ENCODE data around the gene AADAT. TPM values are rescaled to one million over a fixed set of nuclear protein-coding genes. Genes with fewer than 3 reads are reported as not detected.

The AADAT gene
- total RNA-seq, 3 donors from 2014 or later (not counting 1 experiment from before 2014, with no cell fraction given): not detected

GRCh38 chr4:170057866-170058265, 31.9 kb downstream of the AADAT start:
- no peak overlapping the region for H3K27ac ChIP-seq (ENCODE audit: low read length)
- WGBS (ENCODE audit: insufficient coverage): 90% methylated on average over 4 of the region's 4 CpGs
- no peak for TF ChIP-seq CTCF (IDR thresholded peaks at IDR 0.05)
- intact Hi-C loops (cut with micrococcal nuclease): no loop called here
- no peak overlapping the region for H3K4me3 Mint-ChIP-seq
- no peaks in the 10 kb centered on the region for H3K4me1 Mint-ChIP-seq
- H3K27me3 ChIP-seq (ENCODE audit: control insufficient read depth, insufficient read depth, low read length): no peaks in the 10 kb centered on the region
- H3K4me3 ChIP-seq (ENCODE audit: low read length): no peak overlapping the region
- DNase-seq: no peak
- no peak overlapping the region for H3K27ac Mint-ChIP-seq
- H3K9me3 ChIP-seq (ENCODE audit: control insufficient read depth, insufficient read depth, low read length): no peaks in the 10 kb centered on the region
- H3K36me3 Mint-ChIP-seq: no peaks in the 10 kb centered on the region
- peaks cover 1 to 2% of the 10 kb centered on the region in 2 donors for H3K27me3 Mint-ChIP-seq (ENCODE audit: low read depth in 2 of 2)
- ATAC-seq: no peak
- H3K9me3 Mint-ChIP-seq: no peaks in the 10 kb centered on the region
- no peaks in the 10 kb centered on the region for H3K4me1 ChIP-seq (ENCODE audit: control insufficient read depth, insufficient read depth, low read length)
- H3K36me3 ChIP-seq (ENCODE audit: control insufficient read depth, insufficient read depth, low read length): no peaks in the 10 kb centered on the region

DNA sequence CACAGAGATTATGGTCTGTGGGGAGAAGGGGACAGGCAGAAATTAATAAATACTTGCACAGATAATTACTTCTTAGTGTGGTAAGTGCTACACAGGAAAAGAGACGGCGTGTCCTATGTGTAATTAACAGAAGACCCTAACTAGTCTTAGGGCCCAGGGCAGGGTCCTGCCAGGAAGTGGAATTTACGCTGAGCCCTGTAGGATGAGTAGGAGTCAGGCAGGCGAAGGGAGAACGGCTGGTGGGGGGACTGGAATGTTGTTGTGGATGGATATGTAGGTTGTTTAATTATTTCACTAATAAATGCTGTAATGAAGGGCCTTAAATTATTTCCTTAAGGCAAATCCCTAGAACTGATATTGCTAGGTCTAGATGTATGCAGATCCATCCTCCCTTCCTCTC, 36.8 kb downstream of the AADAT start:
- Histone ChIP-seq H3K4me1 (ENCODE audit: control insufficient read depth, insufficient read depth, low read length) (no peaks in the 10 kb centered on the region), H3K4me3 (ENCODE audit: low read length) (no peak overlapping the region), H3K27me3 (ENCODE audit: control insufficient read depth, insufficient read depth, low read length) (no peaks in the 10 kb centered on the region), H3K9me3 (ENCODE audit: control insufficient read depth, insufficient read depth, low read length) (no peaks in the 10 kb centered on the region), H3K36me3 (ENCODE audit: control insufficient read depth, insufficient read depth, low read length) (no peaks in the 10 kb centered on the region), H3K27ac (ENCODE audit: low read length) (no peak overlapping the region)
- no peak for DNase-seq
- TF ChIP-seq CTCF (IDR thresholded peaks at IDR 0.05): no peak
- no peak overlapping the region for H3K4me3 Mint-ChIP-seq
- H3K36me3 Mint-ChIP-seq: no peaks in the 10 kb centered on the region
- no peak overlapping the region for H3K27ac Mint-ChIP-seq
- intact Hi-C loops (cut with micrococcal nuclease): no loop called here
- no peak for ATAC-seq
- H3K27me3 Mint-ChIP-seq (ENCODE audit: low read depth in 2 of 2): peaks cover 5 to 10% of the 10 kb centered on the region in 2 donors
- WGBS (ENCODE audit: insufficient coverage): 93% methylated on average over 5 of the region's 5 CpGs
- no peaks in the 10 kb centered on the region for H3K9me3 Mint-ChIP-seq
- no peaks in the 10 kb centered on the region for H3K4me1 Mint-ChIP-seq

DNA sequence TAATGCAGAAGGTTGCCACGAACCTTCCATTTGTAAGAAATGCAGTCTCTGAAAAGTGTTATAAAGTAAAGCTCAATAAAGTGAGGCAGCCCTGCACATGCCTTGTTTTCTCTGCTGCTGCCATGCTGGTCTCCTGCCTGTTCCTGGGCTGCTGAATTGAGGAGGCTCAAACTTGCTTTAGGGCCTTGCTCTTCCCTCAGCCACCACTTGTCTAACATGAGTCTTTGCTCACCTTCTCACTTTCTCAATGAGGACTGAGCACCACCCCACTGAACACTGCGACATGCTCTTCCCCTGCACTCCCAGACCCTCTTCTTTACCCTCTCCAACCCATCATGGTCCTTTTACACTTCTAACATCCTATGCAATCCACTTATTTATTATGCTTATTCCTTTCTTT, 38.4 kb downstream of the AADAT start:
- H3K27me3 ChIP-seq (ENCODE audit: control insufficient read depth, insufficient read depth, low read length): no peaks in the 10 kb centered on the region
- H3K27ac ChIP-seq (ENCODE audit: low read length): no peak overlapping the region
- TF ChIP-seq CTCF (IDR thresholded peaks at IDR 0.05): no peak
- Mint-ChIP-seq H3K9me3 (no peaks in the 10 kb centered on the region), H3K4me3 (no peak overlapping the region), H3K4me1 (no peaks in the 10 kb centered on the region), H3K27me3 (ENCODE audit: low read depth in 2 of 2) (peaks cover 5 to 12% of the 10 kb centered on the region in 2 donors), H3K27ac (no peak overlapping the region), H3K36me3 (no peaks in the 10 kb centered on the region)
- H3K4me1 ChIP-seq (ENCODE audit: control insufficient read depth, insufficient read depth, low read length): no peaks in the 10 kb centered on the region
- 78% methylated on average over 2 of the region's 2 CpGs for WGBS (ENCODE audit: insufficient coverage)
- H3K9me3 ChIP-seq (ENCODE audit: control insufficient read depth, insufficient read depth, low read length): no peaks in the 10 kb centered on the region
- ATAC-seq: no peak
- no peak overlapping the region for H3K4me3 ChIP-seq (ENCODE audit: low read length)
- intact Hi-C loops (cut with micrococcal nuclease): no loop called here
- no peaks in the 10 kb centered on the region for H3K36me3 ChIP-seq (ENCODE audit: control insufficient read depth, insufficient read depth, low read length)
- no peak for DNase-seq

- Mint-ChIP-seq H3K4me3 (no peak overlapping the region), H3K36me3 (no peaks in the 10 kb centered on the region), H3K4me1 (no peaks in the 10 kb centered on the region), H3K27ac (no peak overlapping the region), H3K27me3 (ENCODE audit: low read depth in 2 of 2) (peaks cover 5 to 12% of the 10 kb centered on the region in 2 donors), H3K9me3 (no peaks in the 10 kb centered on the region)
- Histone ChIP-seq H3K36me3 (ENCODE audit: control insufficient read depth, insufficient read depth, low read length) (no peaks in the 10 kb centered on the region), H3K27ac (ENCODE audit: low read length) (no peak overlapping the region), H3K4me3 (ENCODE audit: low read length) (no peak overlapping the region), H3K4me1 (ENCODE audit: control insufficient read depth, insufficient read depth, low read length) (no peaks in the 10 kb centered on the region), H3K27me3 (ENCODE audit: control insufficient read depth, insufficient read depth, low read length) (no peaks in the 10 kb centered on the region), H3K9me3 (ENCODE audit: control insufficient read depth, insufficient read depth, low read length) (no peaks in the 10 kb centered on the region)
- intact Hi-C loops (cut with micrococcal nuclease): loop anchor here (5.0 kb wide), 1 partner anchor 437 kb away; the partner anchor contains the start of gene NEK1
- ATAC-seq: no peak
- DNase-seq: no peak
- TF ChIP-seq CTCF (IDR thresholded peaks at IDR 0.05): no peak
- 88% methylated on average over 6 of the region's 6 CpGs for WGBS (ENCODE audit: insufficient coverage)
Observed at GRCh38 chr4:170049766-170050165, 40.0 kb downstream of the AADAT start.
